ENCODE data around the gene CYP8B1.

- TF ChIP-seq THRA (CRISPR knock-in tag; IDR thresholded peaks at IDR 0.05; ENCODE audit: borderline replicate concordance) (no peak), SNRNP70 (IDR thresholded peaks at IDR 0.05; ENCODE audit: low read depth, low read length) (no peak), HNF4G (IDR thresholded peaks at IDR 0.05; ENCODE audit: borderline replicate concordance, low read depth, low read length) (no peak), HNF4G (CRISPR knock-in tag; IDR thresholded peaks at IDR 0.05; ENCODE audit: borderline replicate concordance, low read depth) (no peak), ZNF253 (CRISPR knock-in tag; IDR thresholded peaks at IDR 0.05; ENCODE audit: borderline replicate concordance) (no peak), CTCF (CRISPR knock-in tag; IDR thresholded peaks at IDR 0.05) (no peak), ZNF407 (CRISPR knock-in tag; IDR thresholded peaks at IDR 0.05; ENCODE audit: not compliant biosample characterization) (no peak), ZFP91 (CRISPR knock-in tag; IDR thresholded peaks at IDR 0.05; ENCODE audit: borderline replicate concordance) (no peak), FOXP1 (IDR thresholded peaks at IDR 0.05) (no peak), FOXP1 (CRISPR knock-in tag; IDR thresholded peaks at IDR 0.05) (no peak), TCF7L2 (IDR thresholded peaks at IDR 0.05; ENCODE audit: low read depth, low read length) (no peak), ZNF580 (CRISPR knock-in tag; IDR thresholded peaks at IDR 0.05; ENCODE audit: borderline replicate concordance, low read depth) (no peak), BRD4 (CRISPR knock-in tag; IDR thresholded peaks at IDR 0.05) (no peak), ATRX (CRISPR knock-in tag; IDR thresholded peaks at IDR 0.05; ENCODE audit: borderline replicate concordance) (no peak)
Observed at GRCh38 chr3:42853056-42853455, 22.6 kb downstream of the CYP8B1 start.

All from HepG2 (cell line).